OCI-LY7 (cell line): ENCODE data around the gene MPV17. TPM values are rescaled to one million over a fixed set of nuclear protein-coding genes. Genes with fewer than 3 reads are reported as not detected.
A peak's percentile ranks its signal among the peaks of the same experiment; 100 is the strongest.

ENCODE experiments used
- BruUV-seq: library from RNA; stranded (reverse); fragments of 400-500 nt; replicated peaks from 2 replicates; lab custom pipeline; 2021; lab: Mats Ljungman, UMichigan
- CTCF ChIA-PET: fragments of 300-600 bp; sonication (Branson Sonifier 250); formaldehyde crosslinking; loops from one replicate; lab custom pipeline; 2022; ENCODE audit warnings: antibody characterized with exemption; ENCODE audit not compliant: unreplicated experiment; lab: Charles Lee
- POLR2A ChIA-PET: fragments of 300-600 bp; sonication (Branson Sonifier 250); formaldehyde crosslinking; loops from one replicate; lab custom pipeline; 2022; ENCODE audit warnings: antibody characterized with exemption; lab: Charles Lee
- DNase-seq: peaks from one replicate; pipeline ENCODE4 v3.0.0-alpha.2; 2015; ENCODE audit warnings: low spot score
- H2AFZ ChIP-seq: fragments of 200-600 bp; sonication (generic), shearing (Covaris generic); 2 replicates; pipeline ENCODE4 v1.6.1; 2014; ENCODE audit warnings: mild to moderate bottlenecking, antibody characterized with exemption, low read length, moderate library complexity
- H3K27ac ChIP-seq: fragments of 200-600 bp; sonication (generic); 2 replicates; pipeline ENCODE4 v1.5.1; 2014; ENCODE audit warnings: mixed run types, low read depth, mild to moderate bottlenecking, moderate library complexity, low read length, inconsistent platforms; ENCODE audit not compliant: poor library complexity, severe bottlenecking
- H3K36me3 ChIP-seq: fragments of 200-600 bp; sonication (generic); 2 replicates; pipeline ENCODE4 v1.6.1; 2014; ENCODE audit warnings: mild to moderate bottlenecking, antibody characterized with exemption, low read length, moderate library complexity, mixed read lengths; ENCODE audit not compliant: insufficient read depth
- H3K4me1 ChIP-seq: fragments of 200-600 bp; sonication (generic); 2 replicates; pipeline ENCODE4 v1.5.1; 2014; ENCODE audit warnings: mild to moderate bottlenecking, low read length; ENCODE audit not compliant: insufficient read depth, poor library complexity, severe bottlenecking
- H3K4me2 ChIP-seq: fragments of 200-600 bp; sonication (generic); 2 replicates; pipeline ENCODE4 v1.6.1; 2014; ENCODE audit warnings: mild to moderate bottlenecking, low read length
- H3K4me3 ChIP-seq: fragments of 200-600 bp; sonication (generic); 2 replicates; pipeline ENCODE4 v1.5.1; 2014; ENCODE audit warnings: mild to moderate bottlenecking, low read depth, low read length; ENCODE audit not compliant: poor library complexity, severe bottlenecking
- H3K79me2 ChIP-seq: fragments of 200-600 bp; sonication (generic); 2 replicates; pipeline ENCODE4 v1.6.1; 2016; ENCODE audit warnings: low read depth, mild to moderate bottlenecking, low read length, moderate library complexity, mixed read lengths; ENCODE audit not compliant: insufficient read depth
- H3K9me2 ChIP-seq: fragments of 200-600 bp; sonication (generic); 2 replicates; pipeline ENCODE4 v1.6.1; 2016; ENCODE audit warnings: mild to moderate bottlenecking, low read length, mixed read lengths; ENCODE audit not compliant: insufficient read depth
- H3K9me3 ChIP-seq: fragments of 200-600 bp; sonication (generic); 2 replicates; pipeline ENCODE4 v1.6.1; 2014; ENCODE audit warnings: mild to moderate bottlenecking, mixed run types, low read length, mixed read lengths
- H4K20me1 ChIP-seq: fragments of 200-600 bp; sonication (generic); 2 replicates; pipeline ENCODE4 v1.6.1; 2014; ENCODE audit warnings: mild to moderate bottlenecking, antibody characterized with exemption, low read length, moderate library complexity, mixed read lengths; ENCODE audit not compliant: insufficient read depth
- CTCF ChIP-seq: fragments of 200-600 bp; sonication (generic); conservative IDR thresholded peaks from 2 replicates; pipeline ENCODE4 v1.5.1; 2014; ENCODE audit warnings: mild to moderate bottlenecking, antibody characterized with exemption, low read length, moderate library complexity, mixed read lengths
- EZH2phosphoT487 ChIP-seq: fragments of 200-600 bp; sonication (generic); IDR thresholded peaks from 2 replicates; pipeline ENCODE4 v1.6.1; 2018; ENCODE audit warnings: low read depth, borderline replicate concordance, mild to moderate bottlenecking, mixed run types, antibody characterized with exemption, low read length, moderate library complexity, mixed read lengths
- intact Hi-C: fragments of 100-400 bp; cut with micrococcal nuclease; formaldehyde crosslinking; loops from one replicate; pipeline ENCODE4 v1.10.0; 2022; ENCODE audit not compliant: unreplicated experiment
- total RNA-seq, 2 experiments: library from RNA; depleted of rRNA in 1 of 2; stranded (reverse); fragments of >200 nt in 1 of 2; shearing (Covaris generic) in 1 of 2; gene quantifications; 2 replicates each; pipeline ENCODE4 v1.2.3, GENCODE V29; 2014 to 2022

The MPV17 gene
- total RNA-seq, 2 experiments from 2014 or later, result 63.9 to 109 TPM

- TF ChIP-seq EZH2phosphoT487 (no peak), CTCF (no peak)
- Histone ChIP-seq H3K9me3 (no peaks in the 10 kb centered on the region), H3K9me2 (no peaks in the 10 kb centered on the region), H3K27ac (no peak overlapping the region), H3K4me1 (peaks cover 53% of the 10 kb centered on the region), H3K4me3 (peak overlapping the region; percentile 90), H3K4me2 (peak overlapping the region; percentile 100), H3K36me3 (peaks cover 23% of the 10 kb centered on the region), H4K20me1 (no peaks in the 10 kb centered on the region), H3K79me2 (peaks cover 12% of the 10 kb centered on the region; the same call in 1 of the 2 replicates), H2AFZ (no peak overlapping the region)
- ChIA-PET CTCF (no interaction called here), POLR2A (interaction anchor here (1.1 kb wide), 1 partner anchor 11 kb away, joined by 3 read pairs; no protein-coding TSS in a partner anchor)
- no peak for DNase-seq
- intact Hi-C loops, result no loop called here
- no TSS peak for BruUV-seq
These were observed 61.5 kb downstream of the MPV17 start for GRCh38 chr2:27261241-27261925.

Other genes with a start within 250 kb of the MPV17 start
- 2.7 and 3.2 TPM in 2 replicates for gene EMILIN1, start 244.5 kb downstream of the MPV17 start, total RNA-seq (2014; rRNA removed; shearing (Covaris generic))
- 1.6 and 2.2 TPM in 2 replicates for gene EMILIN1, start 244.5 kb downstream of the MPV17 start, total RNA-seq (2022)
- gene KHK, start 236.3 kb downstream of the MPV17 start, total RNA-seq (2014; rRNA removed; shearing (Covaris generic)), result 9.7 and 14.0 TPM in 2 replicates
- gene KHK, start 236.3 kb downstream of the MPV17 start, total RNA-seq (2022), result 17.9 and 19.7 TPM in 2 replicates
- gene CGREF1, start 204.0 kb downstream of the MPV17 start, total RNA-seq (2014; rRNA removed; shearing (Covaris generic)), result not detected in 2 replicates
- not detected in 2 replicates for gene CGREF1, start 204.0 kb downstream of the MPV17 start, total RNA-seq (2022)
- not detected in 2 replicates for gene ABHD1, start 199.3 kb downstream of the MPV17 start, total RNA-seq (2014; rRNA removed; shearing (Covaris generic))
- not detected in 2 replicates for gene ABHD1, start 199.3 kb downstream of the MPV17 start, total RNA-seq (2022)
- 113 and 116 TPM in 2 replicates for gene PREB, start 188.5 kb downstream of the MPV17 start, total RNA-seq (2014; rRNA removed; shearing (Covaris generic))
- 96.8 and 106 TPM in 2 replicates for gene PREB, start 188.5 kb downstream of the MPV17 start, total RNA-seq (2022)
- gene PRR30, start 183.7 kb downstream of the MPV17 start, total RNA-seq (2014; rRNA removed; shearing (Covaris generic)), result not detected in 2 replicates
- gene PRR30, start 183.7 kb downstream of the MPV17 start, total RNA-seq (2022), result not detected in 2 replicates
- not detected in 2 replicates for gene TCF23, start 174.1 kb downstream of the MPV17 start, total RNA-seq (2014; rRNA removed; shearing (Covaris generic))
- 0.25 TPM in 1 of 2 replicates, not detected in the other for gene TCF23, start 174.1 kb downstream of the MPV17 start, total RNA-seq (2022)
- gene ATRAID, start 111.1 kb downstream of the MPV17 start, total RNA-seq (2014; rRNA removed; shearing (Covaris generic)), result 75.4 and 93.3 TPM in 2 replicates
- gene ATRAID, start 111.1 kb downstream of the MPV17 start, total RNA-seq (2022), result 92.7 and 92.8 TPM in 2 replicates
- 50.1 and 55.5 TPM in 2 replicates for gene SLC5A6, start 110.8 kb downstream of the MPV17 start, total RNA-seq (2014; rRNA removed; shearing (Covaris generic))
- gene SLC5A6, start 110.8 kb downstream of the MPV17 start, total RNA-seq (2022), result 47.9 and 60.1 TPM in 2 replicates
- 118 and 132 TPM in 2 replicates for gene CAD, start 105.7 kb downstream of the MPV17 start, total RNA-seq (2014; rRNA removed; shearing (Covaris generic))
- 166 and 173 TPM in 2 replicates for gene CAD, start 105.7 kb downstream of the MPV17 start, total RNA-seq (2022)
- 14.0 and 23.3 TPM in 2 replicates for gene SLC30A3, start 60.0 kb downstream of the MPV17 start, total RNA-seq (2014; rRNA removed; shearing (Covaris generic))
- 61.0 and 71.6 TPM in 2 replicates for gene SLC30A3, start 60.0 kb downstream of the MPV17 start, total RNA-seq (2022)
- gene DNAJC5G, start 47.7 kb downstream of the MPV17 start, total RNA-seq (2014; rRNA removed; shearing (Covaris generic)), result 2.7 and 4.7 TPM in 2 replicates
- 18.1 and 18.2 TPM in 2 replicates for gene DNAJC5G, start 47.7 kb downstream of the MPV17 start, total RNA-seq (2022)
- gene TRIM54, start 40.7 kb downstream of the MPV17 start, total RNA-seq (2014; rRNA removed; shearing (Covaris generic)), result 2.1 and 6.4 TPM in 2 replicates
- 13.6 and 18.8 TPM in 2 replicates for gene TRIM54, start 40.7 kb downstream of the MPV17 start, total RNA-seq (2022)
- gene UCN, start 14.7 kb downstream of the MPV17 start, total RNA-seq (2014; rRNA removed; shearing (Covaris generic)), result 5.9 and 6.4 TPM in 2 replicates
- gene UCN, start 14.7 kb downstream of the MPV17 start, total RNA-seq (2022), result 7.2 and 8.5 TPM in 2 replicates
- gene GTF3C2, start 33.7 kb upstream of the MPV17 start, total RNA-seq (2014; rRNA removed; shearing (Covaris generic)), result 54.2 and 56.9 TPM in 2 replicates
- gene GTF3C2, start 33.7 kb upstream of the MPV17 start, total RNA-seq (2022), result 70.3 and 77.7 TPM in 2 replicates
- gene EIF2B4, start 47.2 kb upstream of the MPV17 start, total RNA-seq (2014; rRNA removed; shearing (Covaris generic)), result 23.9 and 27.0 TPM in 2 replicates
- gene EIF2B4, start 47.2 kb upstream of the MPV17 start, total RNA-seq (2022), result 32.9 and 33.1 TPM in 2 replicates
- gene SNX17, start 47.5 kb upstream of the MPV17 start, total RNA-seq (2014; rRNA removed; shearing (Covaris generic)), result 63.1 and 66.0 TPM in 2 replicates
- gene SNX17, start 47.5 kb upstream of the MPV17 start, total RNA-seq (2022), result 86.8 and 97.4 TPM in 2 replicates
- 9.0 and 10.0 TPM in 2 replicates for gene ZNF513, start 57.6 kb upstream of the MPV17 start, total RNA-seq (2014; rRNA removed; shearing (Covaris generic))
- 9.7 and 10.9 TPM in 2 replicates for gene ZNF513, start 57.6 kb upstream of the MPV17 start, total RNA-seq (2022)
- gene PPM1G, start 86.5 kb upstream of the MPV17 start, total RNA-seq (2014; rRNA removed; shearing (Covaris generic)), result 101 and 113 TPM in 2 replicates
- 138 and 147 TPM in 2 replicates for gene PPM1G, start 86.5 kb upstream of the MPV17 start, total RNA-seq (2022)
- 27.9 and 28.5 TPM in 2 replicates for gene NRBP1, start 105.5 kb upstream of the MPV17 start, total RNA-seq (2014; rRNA removed; shearing (Covaris generic))
- gene NRBP1, start 105.5 kb upstream of the MPV17 start, total RNA-seq (2022), result 46.0 and 48.5 TPM in 2 replicates
- 1.9 and 10.9 TPM in 2 replicates for gene KRTCAP3, start 119.3 kb upstream of the MPV17 start, total RNA-seq (2014; rRNA removed; shearing (Covaris generic))
- 6.9 and 8.3 TPM in 2 replicates for gene KRTCAP3, start 119.3 kb upstream of the MPV17 start, total RNA-seq (2022)
- 20.4 and 26.8 TPM in 2 replicates for gene IFT172, start 166.6 kb upstream of the MPV17 start, total RNA-seq (2014; rRNA removed; shearing (Covaris generic))
- 13.7 and 13.9 TPM in 2 replicates for gene IFT172, start 166.6 kb upstream of the MPV17 start, total RNA-seq (2022)
- gene FNDC4, start 172.1 kb upstream of the MPV17 start, total RNA-seq (2014; rRNA removed; shearing (Covaris generic)), result not detected in 2 replicates
- not detected in 2 replicates for gene FNDC4, start 172.1 kb upstream of the MPV17 start, total RNA-seq (2022)
- not detected in 2 replicates for gene GCKR, start 173.7 kb upstream of the MPV17 start, total RNA-seq (2014; rRNA removed; shearing (Covaris generic))
- not detected in 2 replicates for gene GCKR, start 173.7 kb upstream of the MPV17 start, total RNA-seq (2022)